ENCODE results near the gene PCYOX1L.

DNA sequence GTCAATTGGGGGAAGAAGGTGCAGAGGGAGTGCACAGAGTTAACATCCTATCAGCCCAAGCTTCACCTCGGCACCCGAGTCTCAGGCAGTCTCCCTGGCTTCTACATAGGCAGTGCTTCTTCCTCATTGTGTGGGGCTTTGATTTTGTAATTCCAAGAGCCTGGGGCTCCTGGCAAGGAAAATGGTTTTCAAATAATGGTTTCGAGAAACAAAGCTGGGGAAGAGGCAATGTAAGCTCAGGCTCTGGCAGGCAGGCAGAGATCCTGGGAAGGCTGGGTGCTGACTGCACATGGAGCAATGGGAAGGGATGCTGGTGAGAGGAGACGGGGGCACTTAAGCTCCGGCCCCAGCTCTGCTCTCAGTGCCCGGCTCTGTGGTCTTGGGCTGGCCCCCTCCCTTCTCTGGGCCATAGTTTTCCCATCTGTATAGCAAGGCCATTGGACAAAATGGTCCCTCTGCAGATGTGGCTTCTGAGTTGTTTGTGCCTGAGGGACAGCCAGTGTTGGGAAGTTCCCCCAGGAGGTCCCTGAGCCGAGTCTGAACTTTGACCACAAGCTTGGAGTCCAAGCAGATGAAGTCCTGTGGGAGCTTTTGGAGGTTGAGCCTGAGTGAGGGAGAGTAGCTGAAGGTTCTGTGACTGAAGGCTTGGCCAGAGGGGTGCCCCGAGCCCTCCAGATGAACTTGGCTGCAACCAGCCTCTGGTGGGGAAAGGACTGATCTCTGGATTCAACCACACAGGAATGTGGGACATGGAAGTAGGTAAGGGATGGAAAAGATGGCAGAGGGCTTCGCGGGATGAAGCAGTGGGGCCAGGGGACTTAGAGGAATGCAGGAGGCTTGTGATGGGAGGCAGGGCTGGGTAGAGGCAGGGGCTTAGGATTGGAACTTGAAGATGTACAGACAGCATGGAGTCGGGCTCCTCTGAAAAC, 49.7 kb downstream of the PCYOX1L start:
- TF ChIP-seq, protein P1, sequence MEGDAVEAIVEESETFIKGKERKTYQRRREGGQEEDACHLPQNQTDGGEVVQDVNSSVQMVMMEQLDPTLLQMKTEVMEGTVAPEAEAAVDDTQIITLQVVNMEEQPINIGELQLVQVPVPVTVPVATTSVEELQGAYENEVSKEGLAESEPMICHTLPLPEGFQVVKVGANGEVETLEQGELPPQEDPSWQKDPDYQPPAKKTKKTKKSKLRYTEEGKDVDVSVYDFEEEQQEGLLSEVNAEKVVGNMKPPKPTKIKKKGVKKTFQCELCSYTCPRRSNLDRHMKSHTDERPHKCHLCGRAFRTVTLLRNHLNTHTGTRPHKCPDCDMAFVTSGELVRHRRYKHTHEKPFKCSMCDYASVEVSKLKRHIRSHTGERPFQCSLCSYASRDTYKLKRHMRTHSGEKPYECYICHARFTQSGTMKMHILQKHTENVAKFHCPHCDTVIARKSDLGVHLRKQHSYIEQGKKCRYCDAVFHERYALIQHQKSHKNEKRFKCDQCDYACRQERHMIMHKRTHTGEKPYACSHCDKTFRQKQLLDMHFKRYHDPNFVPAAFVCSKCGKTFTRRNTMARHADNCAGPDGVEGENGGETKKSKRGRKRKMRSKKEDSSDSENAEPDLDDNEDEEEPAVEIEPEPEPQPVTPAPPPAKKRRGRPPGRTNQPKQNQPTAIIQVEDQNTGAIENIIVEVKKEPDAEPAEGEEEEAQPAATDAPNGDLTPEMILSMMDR (IDR thresholded peaks at IDR 0.05): no peak
- no peak for TF ChIP-seq POLR2AphosphoS5 (IDR thresholded peaks at IDR 0.05)
- TF ChIP-seq EP300 (IDR thresholded peaks at IDR 0.05): no peak

Measured in stomach (tissue), 4 donors.